KG1 (cell line): Measurements from ENCODE around the gene EME1.

ENCODE experiments used
- DNase-seq: peaks from one replicate; lab custom pipeline; 2025; lab: John Stamatoyannopoulos, UW

EME1 gene

GRCh38 chr17:50363217-50364060 lies 9.6 kb upstream of the EME1 start:
- no peak for DNase-seq

GRCh38 chr17:50364061-50364458 lies 9.0 kb upstream of the EME1 start:
- no peak for DNase-seq

- no peak for DNase-seq
Measured at GRCh38 chr17:50364715-50365114, 8.3 kb upstream of the EME1 start.

- DNase-seq = no peak
Measured at GRCh38 chr17:50365165-50365564, 7.9 kb upstream of the EME1 start.

GRCh38 chr17:50365649-50366393 lies 7.2 kb upstream of the EME1 start:
- DNase-seq = no peak

- DNase-seq = no peak
Measured at GRCh38 chr17:50367401-50367800, 5.6 kb upstream of the EME1 start.

- DNase-seq = no peak
Measured at GRCh38 chr17:50370052-50370451, 3.0 kb upstream of the EME1 start.

- DNase-seq = no peak
Measured at GRCh38 chr17:50371526-50371925, 1.5 kb upstream of the EME1 start.

- no peak for DNase-seq
Measured at GRCh38 chr17:50372222-50372757, 739 bp upstream of the EME1 start.

- no peak for DNase-seq
Measured at GRCh38 chr17:50373705-50374104, 676 bp downstream of the EME1 start.

GRCh38 chr17:50375858-50376538 lies 3.0 kb downstream of the EME1 start:
- DNase-seq = no peak

- no peak for DNase-seq
Measured at GRCh38 chr17:50379351-50380132, 6.5 kb downstream of the EME1 start.

- no peak for DNase-seq
Measured at GRCh38 chr17:50380369-50381259, 7.6 kb downstream of the EME1 start.

GRCh38 chr17:50381260-50381815 lies 8.3 kb downstream of the EME1 start:
- no peak for DNase-seq

GRCh38 chr17:50381920-50382319 lies 8.9 kb downstream of the EME1 start:
- no peak for DNase-seq

GRCh38 chr17:50382931-50383330 lies 9.9 kb downstream of the EME1 start:
- DNase-seq = no peak

GRCh38 chr17:50386510-50386909 lies 13.5 kb downstream of the EME1 start:
- no peak for DNase-seq

- DNase-seq = no peak
Measured at GRCh38 chr17:50388728-50389127, 15.7 kb downstream of the EME1 start.

GRCh38 chr17:50389534-50389933 lies 16.5 kb downstream of the EME1 start:
- DNase-seq = no peak

- no peak for DNase-seq
Measured at GRCh38 chr17:50392621-50393020, 19.6 kb downstream of the EME1 start.
